ENCODE results near the gene PNN. TPM values are rescaled to one million over a fixed set of nuclear protein-coding genes. Genes with fewer than 3 reads are reported as not detected.
"Not testable (repeated sequence)": the region's sequence is repeated elsewhere in the genome, so short reads cannot be mapped to it uniquely, and the experiment has no call there.

Gene PNN
- total RNA-seq, 3 donors from 2014 or later (not counting 1 experiment from before 2014, with no cell fraction given): 121 to 153 (median 145) TPM

DNA sequence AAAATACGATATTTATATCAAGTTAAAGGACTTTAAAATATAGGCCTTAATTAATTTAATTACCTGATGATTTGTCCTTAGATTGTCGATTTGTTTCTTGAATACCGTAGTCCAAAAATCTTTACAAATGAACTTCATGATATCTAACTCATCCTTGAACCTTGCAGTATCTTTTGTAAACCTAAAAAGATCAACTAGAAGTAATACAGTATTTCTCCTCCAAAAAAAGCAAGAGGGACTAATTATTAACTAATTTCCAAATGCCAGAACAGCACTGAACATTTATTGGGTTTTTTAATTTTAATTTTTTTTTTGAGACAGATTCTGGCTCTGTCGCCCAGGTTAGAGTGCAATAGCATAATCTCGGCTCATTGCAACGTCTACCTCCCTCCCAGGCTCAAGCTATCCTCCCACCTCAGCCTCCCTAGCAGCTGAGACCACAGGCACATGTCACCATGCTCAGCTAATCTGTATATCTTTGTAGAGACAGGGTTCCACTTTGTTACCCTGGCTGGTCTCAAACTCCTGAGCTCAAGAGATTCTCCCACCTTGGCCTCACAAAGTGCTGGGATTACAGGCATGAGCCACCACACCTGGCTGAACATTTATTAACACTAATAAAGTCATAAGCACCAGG lies 16.7 kb upstream of the PNN start:
- DNase-seq: no peak
- intact Hi-C loops (cut with micrococcal nuclease): no loop called here
- peaks cover 45% of the 10 kb centered on the region for H3K36me3 ChIP-seq (ENCODE audit: control insufficient read depth, insufficient read depth, low read length)
- Mint-ChIP-seq H3K4me3 (no peak overlapping the region), H3K4me1 (peaks cover 23 to 24% of the 10 kb centered on the region in 2 donors), H3K36me3 (peaks cover 18% of the 10 kb centered on the region), H3K27ac (no peak overlapping the region), H3K9me3 (no peaks in the 10 kb centered on the region), H3K27me3 (ENCODE audit: low read depth in 2 of 2) (no peaks in the 10 kb centered on the region)
- TF ChIP-seq, protein P1, sequence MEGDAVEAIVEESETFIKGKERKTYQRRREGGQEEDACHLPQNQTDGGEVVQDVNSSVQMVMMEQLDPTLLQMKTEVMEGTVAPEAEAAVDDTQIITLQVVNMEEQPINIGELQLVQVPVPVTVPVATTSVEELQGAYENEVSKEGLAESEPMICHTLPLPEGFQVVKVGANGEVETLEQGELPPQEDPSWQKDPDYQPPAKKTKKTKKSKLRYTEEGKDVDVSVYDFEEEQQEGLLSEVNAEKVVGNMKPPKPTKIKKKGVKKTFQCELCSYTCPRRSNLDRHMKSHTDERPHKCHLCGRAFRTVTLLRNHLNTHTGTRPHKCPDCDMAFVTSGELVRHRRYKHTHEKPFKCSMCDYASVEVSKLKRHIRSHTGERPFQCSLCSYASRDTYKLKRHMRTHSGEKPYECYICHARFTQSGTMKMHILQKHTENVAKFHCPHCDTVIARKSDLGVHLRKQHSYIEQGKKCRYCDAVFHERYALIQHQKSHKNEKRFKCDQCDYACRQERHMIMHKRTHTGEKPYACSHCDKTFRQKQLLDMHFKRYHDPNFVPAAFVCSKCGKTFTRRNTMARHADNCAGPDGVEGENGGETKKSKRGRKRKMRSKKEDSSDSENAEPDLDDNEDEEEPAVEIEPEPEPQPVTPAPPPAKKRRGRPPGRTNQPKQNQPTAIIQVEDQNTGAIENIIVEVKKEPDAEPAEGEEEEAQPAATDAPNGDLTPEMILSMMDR (IDR thresholded peaks at IDR 0.05): no peak
- WGBS (ENCODE audit: insufficient coverage): 96% methylated on average over 3 of the region's 6 CpGs
- H3K27me3 ChIP-seq (ENCODE audit: control insufficient read depth, insufficient read depth, low read length): no peaks in the 10 kb centered on the region
- no peak overlapping the region for H3K27ac ChIP-seq (ENCODE audit: low read length)
- ATAC-seq: no peak
- no peaks in the 10 kb centered on the region for H3K9me3 ChIP-seq (ENCODE audit: control insufficient read depth, insufficient read depth, low read length)
- no peak overlapping the region for H3K4me3 ChIP-seq (ENCODE audit: low read length)
- no peaks in the 10 kb centered on the region for H3K4me1 ChIP-seq (ENCODE audit: control insufficient read depth, insufficient read depth, low read length)

- Histone ChIP-seq H3K4me3 (ENCODE audit: low read length) (no peak overlapping the region), H3K9me3 (ENCODE audit: control insufficient read depth, insufficient read depth, low read length) (no peaks in the 10 kb centered on the region), H3K36me3 (ENCODE audit: control insufficient read depth, insufficient read depth, low read length) (peaks cover 33% of the 10 kb centered on the region), H3K27ac (ENCODE audit: low read length) (no peak overlapping the region), H3K4me1 (ENCODE audit: control insufficient read depth, insufficient read depth, low read length) (no peaks in the 10 kb centered on the region), H3K27me3 (ENCODE audit: control insufficient read depth, insufficient read depth, low read length) (no peaks in the 10 kb centered on the region)
- H3K4me1 Mint-ChIP-seq: peaks cover 31 to 34% of the 10 kb centered on the region in 2 donors
- intact Hi-C loops (cut with micrococcal nuclease): no loop called here
- TF ChIP-seq, protein P1 (IDR thresholded peaks at IDR 0.05): no peak
- H3K36me3 Mint-ChIP-seq: peaks cover 18% of the 10 kb centered on the region
- no peaks in the 10 kb centered on the region for H3K27me3 Mint-ChIP-seq (ENCODE audit: low read depth in 2 of 2)
- no peak for ATAC-seq
- H3K4me3 Mint-ChIP-seq: no peak overlapping the region
- no CpG with 5 or more reads among the region's 1 CpG for WGBS (ENCODE audit: insufficient coverage)
- DNase-seq: no peak
- no peak overlapping the region for H3K27ac Mint-ChIP-seq
- H3K9me3 Mint-ChIP-seq: no peaks in the 10 kb centered on the region
Measured at GRCh38 chr14:39160494-39160893, 14.6 kb upstream of the PNN start.

- H3K9me3 ChIP-seq (ENCODE audit: control insufficient read depth, insufficient read depth, low read length); H3K27ac ChIP-seq (ENCODE audit: low read length); H3K4me3 ChIP-seq (ENCODE audit: low read length); intact Hi-C loops (cut with micrococcal nuclease); H3K4me1 ChIP-seq (ENCODE audit: control insufficient read depth, insufficient read depth, low read length); DNase-seq; H3K27me3 ChIP-seq (ENCODE audit: control insufficient read depth, insufficient read depth, low read length); H3K36me3 ChIP-seq (ENCODE audit: control insufficient read depth, insufficient read depth, low read length); H3K9me3 Mint-ChIP-seq; H3K36me3 Mint-ChIP-seq; ATAC-seq; H3K27me3 Mint-ChIP-seq (ENCODE audit: low read depth in 2 of 2): not testable (repeated sequence)
- H3K27ac Mint-ChIP-seq: peak overlapping the region; percentile 21 to 99
- H3K4me1 Mint-ChIP-seq: peaks cover 44 to 46% of the 10 kb centered on the region in 2 donors
- WGBS (ENCODE audit: insufficient coverage): 98% methylated on average over 9 of the region's 10 CpGs
- H3K4me3 Mint-ChIP-seq: peak overlapping the region; percentile 93
Measured at GRCh38 chr14:39167797-39168320, 7.2 kb upstream of the PNN start.

DNA sequence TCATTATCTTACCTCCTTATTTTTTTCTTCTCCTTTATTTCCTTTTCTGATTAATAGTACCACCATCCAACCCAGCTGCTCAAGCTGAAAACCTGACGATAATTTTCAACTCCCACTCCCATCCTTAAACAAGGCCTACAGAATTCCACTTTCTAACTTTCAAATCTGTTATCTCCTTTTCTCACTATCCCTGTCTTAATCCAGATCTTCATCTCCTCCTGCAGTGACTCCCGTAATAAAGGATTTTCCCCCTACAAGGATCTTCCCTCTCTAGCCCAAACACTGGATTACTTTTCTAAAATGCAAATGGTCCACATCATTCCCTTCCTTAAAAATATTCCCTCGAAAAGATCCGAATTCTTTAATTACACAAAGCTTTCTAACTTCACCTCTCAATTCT lies 6.5 kb upstream of the PNN start:
- peak overlapping the region; percentile 93 for H3K4me3 Mint-ChIP-seq
- DNase-seq (no peak), ATAC-seq (no peak)
- peaks cover 40 to 41% of the 10 kb centered on the region in 2 donors for H3K4me1 Mint-ChIP-seq
- no peaks in the 10 kb centered on the region for H3K27me3 Mint-ChIP-seq (ENCODE audit: low read depth in 2 of 2)
- peak overlapping the region; percentile 21 to 99 for H3K27ac Mint-ChIP-seq
- intact Hi-C loops (cut with micrococcal nuclease): no loop called here
- no peak overlapping the region for H3K4me3 ChIP-seq (ENCODE audit: low read length)
- H3K9me3 Mint-ChIP-seq: no peaks in the 10 kb centered on the region
- no peak overlapping the region for H3K27ac ChIP-seq (ENCODE audit: low read length)
- WGBS (ENCODE audit: insufficient coverage): 97% methylated on average over 4 of the region's 4 CpGs
- TF ChIP-seq, protein P1 (IDR thresholded peaks at IDR 0.05): no peak
- H3K36me3 Mint-ChIP-seq: no peaks in the 10 kb centered on the region
- H3K9me3 ChIP-seq (ENCODE audit: control insufficient read depth, insufficient read depth, low read length): no peaks in the 10 kb centered on the region
- no peaks in the 10 kb centered on the region for H3K27me3 ChIP-seq (ENCODE audit: control insufficient read depth, insufficient read depth, low read length)
- H3K36me3 ChIP-seq (ENCODE audit: control insufficient read depth, insufficient read depth, low read length): no peaks in the 10 kb centered on the region
- H3K4me1 ChIP-seq (ENCODE audit: control insufficient read depth, insufficient read depth, low read length): peaks cover 6% of the 10 kb centered on the region

Data from natural killer cell (primary cell).